ENCODE results near the gene KCNIP1.

Gene KCNIP1

GRCh38 chr5:170636206-170636605, 132.4 kb downstream of the KCNIP1 start:
- Mint-ChIP-seq H3K36me3 (ENCODE audit: low read depth) (no peaks in the 10 kb centered on the region), H3K4me3 (no peak overlapping the region), H3K9me3 (no peaks in the 10 kb centered on the region), H3K4me1 (ENCODE audit: low read depth) (peaks cover 22% of the 10 kb centered on the region), H3K27me3 (peaks cover 39% of the 10 kb centered on the region), H3K27ac (no peak overlapping the region)
- intact Hi-C loops (cut with micrococcal nuclease): loop anchor here (5.0 kb wide), 1 partner anchor 706 kb away; no protein-coding TSS in a partner anchor

GRCh38 chr5:170636801-170637477, 133.1 kb downstream of the KCNIP1 start:
- intact Hi-C loops (cut with micrococcal nuclease): loop anchor here (5.0 kb wide), 1 partner anchor 705 kb away; no protein-coding TSS in a partner anchor
- H3K9me3 Mint-ChIP-seq: no peaks in the 10 kb centered on the region
- H3K4me1 Mint-ChIP-seq (ENCODE audit: low read depth): peaks cover 22% of the 10 kb centered on the region
- H3K4me3 Mint-ChIP-seq: no peak overlapping the region
- H3K36me3 Mint-ChIP-seq (ENCODE audit: low read depth): no peaks in the 10 kb centered on the region
- H3K27me3 Mint-ChIP-seq: peaks cover 39% of the 10 kb centered on the region
- no peak overlapping the region for H3K27ac Mint-ChIP-seq

GRCh38 chr5:170638051-170638450, 134.2 kb downstream of the KCNIP1 start:
- intact Hi-C loops (cut with micrococcal nuclease): loop anchor here (5.0 kb wide), 1 partner anchor 704 kb away; no protein-coding TSS in a partner anchor
- H3K4me1 Mint-ChIP-seq (ENCODE audit: low read depth): peaks cover 18% of the 10 kb centered on the region
- H3K27ac Mint-ChIP-seq: no peak overlapping the region
- no peak overlapping the region for H3K4me3 Mint-ChIP-seq
- no peaks in the 10 kb centered on the region for H3K9me3 Mint-ChIP-seq
- H3K36me3 Mint-ChIP-seq (ENCODE audit: low read depth): no peaks in the 10 kb centered on the region
- peaks cover 28% of the 10 kb centered on the region for H3K27me3 Mint-ChIP-seq

GRCh38 chr5:170638454-170639220, 134.8 kb downstream of the KCNIP1 start:
- no peak overlapping the region for H3K27ac Mint-ChIP-seq
- peaks cover 12% of the 10 kb centered on the region for H3K4me1 Mint-ChIP-seq (ENCODE audit: low read depth)
- H3K9me3 Mint-ChIP-seq: no peaks in the 10 kb centered on the region
- intact Hi-C loops (cut with micrococcal nuclease): loop anchor here (5.0 kb wide), 1 partner anchor 704 kb away; no protein-coding TSS in a partner anchor
- peaks cover 26% of the 10 kb centered on the region for H3K27me3 Mint-ChIP-seq
- no peak overlapping the region for H3K4me3 Mint-ChIP-seq
- H3K36me3 Mint-ChIP-seq (ENCODE audit: low read depth): no peaks in the 10 kb centered on the region

GRCh38 chr5:170639221-170639925, 135.6 kb downstream of the KCNIP1 start:
- H3K4me3 Mint-ChIP-seq: no peak overlapping the region
- no peak overlapping the region for H3K27ac Mint-ChIP-seq
- peaks cover 4% of the 10 kb centered on the region for H3K4me1 Mint-ChIP-seq (ENCODE audit: low read depth)
- intact Hi-C loops (cut with micrococcal nuclease): loop anchor here (5.0 kb wide), 1 partner anchor 703 kb away; no protein-coding TSS in a partner anchor
- H3K36me3 Mint-ChIP-seq (ENCODE audit: low read depth): no peaks in the 10 kb centered on the region
- H3K9me3 Mint-ChIP-seq: no peaks in the 10 kb centered on the region
- H3K27me3 Mint-ChIP-seq: peaks cover 20% of the 10 kb centered on the region

GRCh38 chr5:170640731-170641588, 137.1 kb downstream of the KCNIP1 start:
- Mint-ChIP-seq H3K4me1 (ENCODE audit: low read depth) (peaks cover 4% of the 10 kb centered on the region), H3K27me3 (peaks cover 25% of the 10 kb centered on the region), H3K9me3 (no peaks in the 10 kb centered on the region), H3K36me3 (ENCODE audit: low read depth) (no peaks in the 10 kb centered on the region), H3K4me3 (no peak overlapping the region), H3K27ac (no peak overlapping the region)
- intact Hi-C loops (cut with micrococcal nuclease): no loop called here

- no peak overlapping the region for H3K27ac Mint-ChIP-seq
- H3K36me3 Mint-ChIP-seq (ENCODE audit: low read depth): no peaks in the 10 kb centered on the region
- peaks cover 4% of the 10 kb centered on the region for H3K4me1 Mint-ChIP-seq (ENCODE audit: low read depth)
- H3K27me3 Mint-ChIP-seq: peaks cover 31% of the 10 kb centered on the region
- intact Hi-C loops (cut with micrococcal nuclease): no loop called here
- no peaks in the 10 kb centered on the region for H3K9me3 Mint-ChIP-seq
- no peak overlapping the region for H3K4me3 Mint-ChIP-seq
Observed at GRCh38 chr5:170641589-170642031, 137.8 kb downstream of the KCNIP1 start.

GRCh38 chr5:170642066-170642735, 138.4 kb downstream of the KCNIP1 start:
- intact Hi-C loops (cut with micrococcal nuclease): no loop called here
- Mint-ChIP-seq H3K27me3 (peaks cover 31% of the 10 kb centered on the region), H3K4me1 (ENCODE audit: low read depth) (peaks cover 4% of the 10 kb centered on the region), H3K27ac (no peak overlapping the region), H3K9me3 (no peaks in the 10 kb centered on the region), H3K36me3 (ENCODE audit: low read depth) (no peaks in the 10 kb centered on the region), H3K4me3 (no peak overlapping the region)

GRCh38 chr5:170642776-170643436, 139.1 kb downstream of the KCNIP1 start:
- peaks cover 30% of the 10 kb centered on the region for H3K27me3 Mint-ChIP-seq

GRCh38 chr5:170643591-170643990, 139.8 kb downstream of the KCNIP1 start:
- Mint-ChIP-seq H3K27ac (no peak overlapping the region), H3K9me3 (no peaks in the 10 kb centered on the region), H3K36me3 (ENCODE audit: low read depth) (no peaks in the 10 kb centered on the region), H3K4me3 (no peak overlapping the region), H3K4me1 (ENCODE audit: low read depth) (peaks cover 2% of the 10 kb centered on the region), H3K27me3 (peaks cover 32% of the 10 kb centered on the region)
- intact Hi-C loops (cut with micrococcal nuclease): no loop called here

More at GRCh38 chr5:170642776-170643436, 139.1 kb downstream of the KCNIP1 start:
- H3K36me3 Mint-ChIP-seq (ENCODE audit: low read depth): no peaks in the 10 kb centered on the region
- H3K4me1 Mint-ChIP-seq (ENCODE audit: low read depth): peaks cover 4% of the 10 kb centered on the region
- no peaks in the 10 kb centered on the region for H3K9me3 Mint-ChIP-seq
- no peak overlapping the region for H3K27ac Mint-ChIP-seq
- no peak overlapping the region for H3K4me3 Mint-ChIP-seq
- intact Hi-C loops (cut with micrococcal nuclease): no loop called here

GRCh38 chr5:170644501-170644900, 140.7 kb downstream of the KCNIP1 start:
- Mint-ChIP-seq H3K27me3 (peaks cover 34% of the 10 kb centered on the region), H3K27ac (no peak overlapping the region), H3K36me3 (ENCODE audit: low read depth) (no peaks in the 10 kb centered on the region), H3K9me3 (no peaks in the 10 kb centered on the region), H3K4me1 (ENCODE audit: low read depth) (no peaks in the 10 kb centered on the region), H3K4me3 (no peak overlapping the region)
- intact Hi-C loops (cut with micrococcal nuclease): no loop called here

GRCh38 chr5:170648541-170648940, 144.7 kb downstream of the KCNIP1 start:
- Mint-ChIP-seq H3K4me3 (no peak overlapping the region), H3K27me3 (peaks cover 31% of the 10 kb centered on the region), H3K4me1 (ENCODE audit: low read depth) (no peaks in the 10 kb centered on the region), H3K36me3 (ENCODE audit: low read depth) (no peaks in the 10 kb centered on the region), H3K9me3 (no peaks in the 10 kb centered on the region), H3K27ac (no peak overlapping the region)
- intact Hi-C loops (cut with micrococcal nuclease): no loop called here

All from dendritic cell treated with granulocyte-macrophage colony-stimulating factor and Interleukin-4, amounts not matched to agents 40 ng/mL and 50 ng/mL, for 4 days (primary cell).